Neural crest cell (in vitro differentiated cells): Measurements from ENCODE around the gene TMEM269. TPM values are rescaled to one million over a fixed set of nuclear protein-coding genes. Genes with fewer than 3 reads are reported as not detected.
"Not testable (repeated sequence)": the region's sequence is repeated elsewhere in the genome, so short reads cannot be mapped to it uniquely, and the experiment has no call there.

ENCODE experiments used
- DNase-seq: peaks from one replicate; pipeline ENCODE4 v3.0.0; 2021; ENCODE audit warnings: low read depth, mixed read lengths, low spot score
- H3K27ac Mint-ChIP-seq: one replicate; pipeline ENCODE4 v1.8.0; 2021; ENCODE audit warnings: mild to moderate bottlenecking, mixed read lengths; ENCODE audit not compliant: unreplicated experiment
- H3K27me3 Mint-ChIP-seq: 2 replicates; pipeline ENCODE4 v1.8.0; 2021; ENCODE audit warnings: low read depth, mild to moderate bottlenecking, mixed read lengths
- H3K36me3 Mint-ChIP-seq: 2 replicates; pipeline ENCODE4 v1.8.0; 2021; ENCODE audit warnings: low read depth, mild to moderate bottlenecking, mixed read lengths
- H3K4me1 Mint-ChIP-seq: 2 replicates; pipeline ENCODE4 v1.8.0; 2021; ENCODE audit warnings: mixed read lengths
- H3K4me3 Mint-ChIP-seq: one replicate; pipeline ENCODE4 v1.8.0; 2021; ENCODE audit warnings: mild to moderate bottlenecking, mixed read lengths
- H3K9me3 Mint-ChIP-seq: 2 replicates; pipeline ENCODE4 v1.8.0; 2021; ENCODE audit warnings: mixed read lengths
- CTCF ChIP-seq: fragments of 200-600 bp; sonication (generic); conservative IDR thresholded peaks from 2 replicates; pipeline ENCODE4 v1.5.0; 2021; ENCODE audit warnings: antibody characterized with exemption, mild to moderate bottlenecking
- total RNA-seq: library from RNA; stranded (reverse); gene quantifications from 2 replicates; pipeline ENCODE4 v1.2.1, GENCODE V29; 2021

TMEM269 gene
- total RNA-seq, 1 donor from 2014 or later, result 0.70 TPM

GRCh38 chr1:42750041-42750440 lies 34.8 kb upstream of the TMEM269 start:
- Mint-ChIP-seq H3K4me3 (no peak overlapping the region), H3K9me3 (peaks cover 5% of the 10 kb centered on the region), H3K36me3 (peaks cover 64% of the 10 kb centered on the region), H3K4me1 (no peaks in the 10 kb centered on the region), H3K27ac (no peak overlapping the region), H3K27me3 (no peaks in the 10 kb centered on the region)
- DNase-seq, result no peak
- TF ChIP-seq CTCF, result no peak

- H3K27me3 Mint-ChIP-seq, H3K4me1 Mint-ChIP-seq, H3K4me3 Mint-ChIP-seq, DNase-seq, H3K9me3 Mint-ChIP-seq, H3K27ac Mint-ChIP-seq: not testable (repeated sequence)
- H3K36me3 Mint-ChIP-seq, result peaks cover 64% of the 10 kb centered on the region
These were observed 33.2 kb upstream of the TMEM269 start for GRCh38 chr1:42751511-42752070.

GRCh38 chr1:42752284-42752683 lies 32.5 kb upstream of the TMEM269 start:
- H3K27me3 Mint-ChIP-seq, result no peaks in the 10 kb centered on the region
- peaks cover 62% of the 10 kb centered on the region for H3K36me3 Mint-ChIP-seq
- peaks cover 5% of the 10 kb centered on the region for H3K9me3 Mint-ChIP-seq
- TF ChIP-seq CTCF, result no peak
- H3K4me3 Mint-ChIP-seq, result no peak overlapping the region
- DNase-seq, result no peak
- peaks cover 3% of the 10 kb centered on the region for H3K4me1 Mint-ChIP-seq
- peak overlapping the region; percentile 24 for H3K27ac Mint-ChIP-seq

GRCh38 chr1:42753070-42753469 lies 31.7 kb upstream of the TMEM269 start:
- Mint-ChIP-seq H3K4me3 (no peak overlapping the region), H3K27ac (no peak overlapping the region), H3K9me3 (peaks cover 5% of the 10 kb centered on the region), H3K27me3 (no peaks in the 10 kb centered on the region), H3K36me3 (peaks cover 65% of the 10 kb centered on the region), H3K4me1 (peaks cover 3% of the 10 kb centered on the region)
- TF ChIP-seq CTCF, result no peak
- no peak for DNase-seq

- TF ChIP-seq CTCF, result peak; percentile 74
- DNase-seq, result no peak
- H3K27ac Mint-ChIP-seq, result peak overlapping the region; percentile 84
- H3K4me1 Mint-ChIP-seq, result peaks cover 4% of the 10 kb centered on the region
- no peaks in the 10 kb centered on the region for H3K9me3 Mint-ChIP-seq
- peaks cover 34% of the 10 kb centered on the region for H3K36me3 Mint-ChIP-seq
- peak overlapping the region; percentile 48 for H3K4me3 Mint-ChIP-seq
- H3K27me3 Mint-ChIP-seq, result no peaks in the 10 kb centered on the region
These were observed 27.6 kb upstream of the TMEM269 start for GRCh38 chr1:42756956-42757891.

GRCh38 chr1:42757892-42758275 lies 26.9 kb upstream of the TMEM269 start:
- TF ChIP-seq CTCF, result no peak
- H3K9me3 Mint-ChIP-seq, result no peaks in the 10 kb centered on the region
- DNase-seq, result no peak
- H3K4me1 Mint-ChIP-seq, result peaks cover 8% of the 10 kb centered on the region
- peaks cover 28% of the 10 kb centered on the region for H3K36me3 Mint-ChIP-seq
- no peak overlapping the region for H3K4me3 Mint-ChIP-seq
- H3K27me3 Mint-ChIP-seq, result no peaks in the 10 kb centered on the region
- no peak overlapping the region for H3K27ac Mint-ChIP-seq
